ENCODE data around the gene NID2.

Gene NID2

GRCh38 chr14:52080808-52081755 lies 12.2 kb upstream of the NID2 start:
- peak; percentile 71 for DNase-seq (ENCODE audit: low read depth)

GRCh38 chr14:52080158-52080800 lies 11.4 kb upstream of the NID2 start:
- no peak for DNase-seq (ENCODE audit: low read depth)

- DNase-seq (ENCODE audit: low read depth) = peak; percentile 68
These were observed 10.5 kb upstream of the NID2 start for GRCh38 chr14:52079239-52079959.

GRCh38 chr14:52078721-52079120 lies 9.9 kb upstream of the NID2 start:
- no peak for DNase-seq (ENCODE audit: low read depth)

- no peak for DNase-seq (ENCODE audit: low read depth)
These were observed 9.3 kb upstream of the NID2 start for GRCh38 chr14:52078095-52078531.

- DNase-seq (ENCODE audit: low read depth) = no peak
These were observed 8.6 kb upstream of the NID2 start for GRCh38 chr14:52077256-52077979.

- no peak for DNase-seq (ENCODE audit: low read depth)
These were observed 7.5 kb upstream of the NID2 start for GRCh38 chr14:52076334-52076733.

- DNase-seq (ENCODE audit: low read depth) = no peak
These were observed 6.5 kb upstream of the NID2 start for GRCh38 chr14:52075371-52075770.

- no peak for DNase-seq (ENCODE audit: low read depth)
These were observed 4.4 kb upstream of the NID2 start for GRCh38 chr14:52073251-52073650.

- no peak for DNase-seq (ENCODE audit: low read depth)
These were observed 3.5 kb upstream of the NID2 start for GRCh38 chr14:52072266-52072780.

GRCh38 chr14:52071675-52072074 lies 2.8 kb upstream of the NID2 start:
- DNase-seq (ENCODE audit: low read depth) = no peak

- no peak for DNase-seq (ENCODE audit: low read depth)
These were observed 1.2 kb upstream of the NID2 start for GRCh38 chr14:52070051-52070431.

GRCh38 chr14:52069307-52070050 lies 620 bp upstream of the NID2 start:
- DNase-seq (ENCODE audit: low read depth) = no peak

GRCh38 chr14:52067873-52068614 lies 815 bp downstream of the NID2 start:
- DNase-seq (ENCODE audit: low read depth) = no peak

GRCh38 chr14:52064174-52064573 lies 4.7 kb downstream of the NID2 start:
- DNase-seq (ENCODE audit: low read depth) = no peak

- no peak for DNase-seq (ENCODE audit: low read depth)
These were observed 5.8 kb downstream of the NID2 start for GRCh38 chr14:52063052-52063462.

GRCh38 chr14:52061890-52062289 lies 7.0 kb downstream of the NID2 start:
- DNase-seq (ENCODE audit: low read depth) = no peak

- no peak for DNase-seq (ENCODE audit: low read depth)
These were observed 7.5 kb downstream of the NID2 start for GRCh38 chr14:52061390-52061789.

- DNase-seq (ENCODE audit: low read depth) = no peak
These were observed 8.8 kb downstream of the NID2 start for GRCh38 chr14:52060080-52060479.

- DNase-seq (ENCODE audit: low read depth) = no peak
These were observed 9.2 kb downstream of the NID2 start for GRCh38 chr14:52059649-52060048.

All from HS-5 (cell line).